Stimulated activated naive CD8-positive, alpha-beta T cell treated with anti-CD3 and anti-CD28 coated beads, Interleukin-15, Interleukin-2, amounts not matched to agents 100 U/mL and 50 U/mL, for 24 hours (primary cell): ENCODE results near the gene GIPC1.

Source experiments
- ATAC-seq: fragments of 150-1000 bp; cut with Tn5 transposase; one replicate; pipeline ENCODE4 v1.10.0; 2021
- DNase-seq: peaks from one replicate; pipeline ENCODE4 v3.0.0; 2021

The GIPC1 gene

GRCh38 chr19:14494411-14494810 is 1.5 kb downstream of the GIPC1 start:
- ATAC-seq, result no peak

DNA sequence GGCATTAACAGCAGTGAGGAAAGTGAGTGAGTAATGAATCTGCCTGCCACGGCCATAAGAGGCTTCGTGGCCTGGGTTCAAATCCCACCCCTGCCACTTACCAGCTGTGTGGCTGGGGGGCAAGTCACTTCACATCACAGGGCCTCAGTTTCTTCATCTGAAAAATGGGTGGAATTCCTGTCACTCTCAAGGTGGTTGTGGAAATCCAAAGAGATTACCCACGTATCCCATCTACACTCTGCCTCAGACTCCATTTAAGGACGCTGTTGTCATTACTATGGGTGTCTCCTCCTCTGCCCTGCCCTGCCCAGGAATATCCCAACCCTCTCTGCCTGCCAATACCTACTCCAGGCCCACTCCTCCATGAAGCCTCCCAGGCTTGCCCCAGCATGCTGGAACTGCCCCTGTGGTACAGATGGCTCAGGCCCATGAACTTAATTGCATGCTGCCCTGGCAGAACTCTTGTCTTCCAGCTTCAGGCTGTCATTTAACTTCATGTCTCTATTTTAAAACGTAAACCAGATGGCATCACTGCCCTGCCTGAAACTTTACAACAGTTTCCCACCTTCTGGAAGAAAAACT is 3.1 kb downstream of the GIPC1 start:
- ATAC-seq (no peak), DNase-seq (no peak)

More at GRCh38 chr19:14494411-14494810, 1.5 kb downstream of the GIPC1 start:
- DNase-seq, result no peak

DNA sequence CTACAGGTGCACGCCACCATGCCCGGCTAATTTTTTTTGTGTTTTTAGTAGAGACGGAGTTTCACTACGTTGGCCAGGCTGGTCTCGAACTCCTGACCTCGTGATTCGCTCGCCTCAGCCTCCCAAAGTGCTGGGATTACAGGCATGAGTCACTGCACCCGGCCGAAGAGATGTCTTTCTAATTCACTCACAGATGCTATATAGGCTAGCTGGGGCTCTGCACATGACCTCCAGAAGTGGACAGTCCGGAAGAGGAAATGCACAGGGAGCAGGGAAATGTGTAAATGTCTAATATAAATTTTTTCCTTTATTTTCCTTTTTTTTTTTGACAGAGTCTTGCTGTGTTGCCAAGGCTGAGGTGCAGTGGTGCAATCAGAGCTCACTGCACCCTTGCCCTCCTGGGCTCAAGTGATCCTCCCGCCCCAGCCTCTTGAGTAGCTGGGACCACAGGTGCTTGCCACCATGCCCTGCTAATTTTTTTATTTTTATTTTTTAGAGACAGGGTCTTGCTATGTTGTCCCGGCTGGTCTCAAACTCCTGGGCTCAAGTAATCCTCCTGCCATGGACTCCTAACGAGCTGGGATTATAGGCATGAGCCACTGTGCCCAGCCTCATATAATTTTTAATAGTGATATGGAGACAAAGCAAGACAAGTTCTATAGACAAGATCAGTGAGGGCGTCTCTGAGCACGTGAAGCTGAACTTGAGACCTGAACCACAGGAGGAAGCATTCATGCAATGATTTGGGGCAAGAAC is 8.4 kb downstream of the GIPC1 start:
- ATAC-seq (no peak), DNase-seq (no peak)

DNA sequence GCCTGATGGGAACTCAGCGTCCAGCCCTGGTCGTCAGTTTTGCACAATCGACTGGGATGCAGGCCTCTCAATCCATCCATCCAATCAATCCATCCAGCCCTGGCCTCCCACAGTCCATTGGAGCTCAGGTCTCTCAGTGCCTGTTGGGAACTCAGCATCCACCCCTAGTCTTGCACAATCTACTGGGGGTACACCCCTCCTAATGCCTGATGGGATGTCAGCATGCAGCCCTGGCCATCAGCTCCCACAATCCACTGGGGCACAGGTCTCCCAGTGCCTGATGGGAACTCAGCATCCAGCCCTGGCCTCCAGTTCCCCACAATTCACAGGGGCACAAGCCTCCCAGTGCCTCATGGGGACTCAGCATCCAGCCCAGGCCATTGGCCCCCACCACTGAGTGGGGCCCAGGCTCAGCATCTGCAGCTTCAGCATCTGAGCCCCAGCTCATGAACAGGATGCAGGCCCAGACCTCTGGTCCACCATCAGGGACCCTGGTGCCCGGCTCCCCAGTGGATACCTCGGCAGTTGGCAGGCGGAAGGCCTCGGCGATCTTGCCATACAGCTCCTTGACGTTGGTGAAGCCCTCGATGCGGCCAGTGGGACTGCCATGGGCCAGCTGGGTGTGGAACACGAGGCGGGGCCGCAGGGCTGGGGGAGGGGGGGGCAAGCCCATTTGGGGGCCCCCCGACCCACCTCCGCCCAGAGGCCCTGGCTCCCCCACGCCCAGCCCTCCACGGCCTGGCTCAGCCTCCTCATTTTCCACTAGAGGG is 13.6 kb downstream of the GIPC1 start:
- ATAC-seq, result no peak
- DNase-seq, result no peak

GRCh38 chr19:14480700-14481079 is 15.2 kb downstream of the GIPC1 start:
- ATAC-seq, result no peak
- no peak for DNase-seq

DNA sequence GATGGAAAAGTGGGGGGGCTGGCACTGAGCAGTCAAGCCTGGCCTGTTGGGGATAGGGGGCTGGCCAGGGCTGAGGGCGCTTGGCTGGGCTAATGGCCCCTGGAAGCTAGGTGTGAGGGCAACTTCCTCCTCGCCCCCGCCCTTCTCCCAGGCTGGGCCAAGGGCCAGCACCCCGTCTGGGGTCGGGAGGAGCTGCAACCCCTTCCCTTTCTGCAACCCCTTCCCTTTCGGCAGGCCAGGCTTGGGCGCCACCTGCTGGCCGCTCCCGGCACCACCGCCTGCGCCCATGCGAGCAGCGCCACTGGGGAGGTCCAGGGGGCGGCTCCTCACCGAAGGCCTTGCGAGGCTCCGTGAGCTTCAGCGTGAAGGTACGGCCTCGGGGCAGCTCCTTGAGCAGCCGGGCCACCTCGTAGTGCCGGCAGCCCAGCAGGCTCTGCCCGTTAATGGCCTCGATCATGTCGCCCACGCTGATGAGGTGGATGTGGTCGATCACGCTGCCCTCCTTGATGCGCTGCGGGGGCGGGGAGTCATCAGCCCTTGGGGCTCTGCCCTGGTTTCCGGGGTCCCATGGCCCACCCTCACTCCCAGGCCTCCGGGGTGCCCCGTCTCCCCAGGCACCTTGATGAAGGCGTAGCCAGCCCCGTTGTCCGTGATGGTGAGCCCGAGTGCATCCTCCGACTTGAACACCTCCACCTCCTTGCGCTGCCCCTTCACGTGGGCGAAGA is 15.8 kb downstream of the GIPC1 start:
- DNase-seq (peak; percentile 84), ATAC-seq (peak; percentile 39)

DNA sequence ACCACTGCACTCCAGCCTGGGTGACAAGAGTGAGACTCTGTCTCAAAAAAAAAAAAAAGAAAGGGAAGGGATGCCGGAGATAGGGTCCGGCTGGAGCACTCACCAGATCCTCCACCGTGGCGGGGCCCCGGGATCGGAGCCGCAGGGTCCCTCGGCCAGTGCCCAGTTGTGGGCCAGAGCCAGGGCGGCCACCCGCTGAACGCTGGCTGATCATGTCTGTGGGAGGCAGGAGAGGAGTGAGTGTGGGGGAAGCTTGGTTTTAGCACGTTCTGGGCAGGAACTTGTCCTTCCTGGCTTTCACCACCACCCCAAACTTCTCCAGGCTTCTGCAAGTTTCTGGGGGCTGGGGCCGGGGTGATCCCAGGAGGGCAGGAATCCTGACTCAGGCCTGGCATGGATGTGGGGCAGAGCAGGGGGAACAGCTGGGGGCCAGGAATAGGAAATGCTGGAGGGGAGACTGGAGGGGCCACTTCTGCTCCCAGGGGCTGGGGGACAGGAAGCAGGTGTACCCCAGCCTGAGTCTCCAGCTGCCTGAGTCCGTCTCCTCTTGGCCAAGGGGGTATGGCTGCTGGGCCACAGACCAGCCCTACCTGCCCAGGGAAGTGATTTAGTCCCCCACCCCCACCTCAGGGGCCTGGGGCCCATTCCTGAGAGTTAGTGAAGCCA is 16.5 kb downstream of the GIPC1 start:
- ATAC-seq (no peak), DNase-seq (no peak)

DNA sequence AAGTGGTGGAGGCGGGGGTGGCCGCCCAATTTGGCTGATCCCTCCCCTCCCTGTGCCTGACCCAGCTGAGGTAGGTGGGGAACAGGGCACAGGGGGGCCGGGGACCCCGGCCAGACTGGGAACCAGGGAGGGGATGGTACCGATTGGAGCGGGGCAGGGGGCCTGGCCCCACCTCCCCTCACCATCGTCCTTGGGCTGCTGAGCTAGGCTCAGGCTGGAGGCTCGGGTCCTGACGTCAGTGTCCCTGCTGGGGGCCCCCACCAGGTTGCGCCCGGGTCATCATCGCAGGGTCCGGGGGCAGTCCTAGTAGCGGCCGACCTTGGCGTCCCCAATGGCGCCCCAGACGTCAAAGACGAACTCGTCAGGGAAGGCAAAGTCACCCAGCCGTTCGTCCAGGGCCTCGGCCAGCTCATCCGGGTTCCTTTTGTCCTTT is 17.8 kb downstream of the GIPC1 start:
- ATAC-seq, result no peak
- no peak for DNase-seq

GRCh38 chr19:14477418-14478112 is 18.4 kb downstream of the GIPC1 start:
- no peak for ATAC-seq
- DNase-seq, result no peak

GRCh38 chr19:14476673-14477401 is 19.1 kb downstream of the GIPC1 start:
- DNase-seq, result peak; percentile 31
- ATAC-seq, result no peak

GRCh38 chr19:14476327-14476672 is 19.6 kb downstream of the GIPC1 start:
- DNase-seq, result no peak

GRCh38 chr19:14475251-14476073 is 20.5 kb downstream of the GIPC1 start, which contains the start of gene PTGER1:
Gene PTGER1, minus strand, starts transcription at chr19:14475354. Its CDS starts 1,034 bp downstream, at chr19:14474320.
- peak; percentile 62 for DNase-seq
- ATAC-seq, result peak; percentile 71

More at GRCh38 chr19:14476327-14476672, 19.6 kb downstream of the GIPC1 start:
- no peak for ATAC-seq

GRCh38 chr19:14474827-14475226 is 21.1 kb downstream of the GIPC1 start:
- ATAC-seq, result no peak
- DNase-seq, result no peak

GRCh38 chr19:14473978-14474578 is 21.8 kb downstream of the GIPC1 start:
- ATAC-seq, result no peak
- no peak for DNase-seq

DNA sequence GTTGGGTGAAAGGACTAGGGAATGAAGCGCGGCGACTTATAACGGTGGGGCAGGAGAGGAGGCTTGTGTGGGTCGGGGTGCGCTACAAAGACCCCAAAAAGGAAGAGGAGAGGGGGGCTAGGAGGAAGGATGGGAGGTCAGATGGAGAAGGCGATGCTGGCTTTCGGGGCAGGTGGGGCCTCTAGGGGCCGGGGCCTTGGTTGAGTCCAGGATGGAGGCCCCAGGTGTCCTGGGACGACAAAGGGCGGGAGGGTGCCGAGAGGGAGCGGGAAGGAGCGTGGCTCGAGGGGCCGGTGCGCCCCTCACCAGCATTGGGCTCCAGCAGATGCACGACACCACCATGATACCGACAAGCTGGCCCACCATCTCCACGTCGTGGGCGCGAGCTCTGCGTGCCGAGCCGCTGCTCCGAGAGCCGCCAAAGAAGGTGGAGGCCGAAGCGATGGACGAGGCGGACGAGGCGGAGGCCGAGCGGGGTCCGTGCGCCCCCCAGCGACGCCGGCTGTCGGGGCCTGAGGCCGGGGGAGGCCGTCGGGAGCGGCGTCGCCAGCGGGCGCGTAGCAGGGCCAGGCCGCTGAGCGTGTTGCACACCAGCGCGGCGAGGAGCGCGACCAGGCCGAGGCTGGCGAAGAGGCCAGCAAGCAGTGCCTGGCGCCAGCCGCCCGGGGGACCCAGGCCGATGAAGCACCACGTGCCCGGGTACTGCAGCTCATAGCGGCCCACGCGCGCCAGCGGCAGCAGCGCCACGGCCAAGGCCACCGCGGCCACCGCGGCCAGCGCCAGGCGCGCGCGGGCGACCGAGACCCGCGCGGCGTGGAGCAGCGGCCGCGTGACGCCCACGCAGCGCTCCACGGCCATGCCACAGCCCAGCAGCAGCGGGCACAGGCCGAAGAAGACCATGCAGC is 22.6 kb downstream of the GIPC1 start:
- DNase-seq, result peak; percentile 35
- ATAC-seq, result no peak

DNA sequence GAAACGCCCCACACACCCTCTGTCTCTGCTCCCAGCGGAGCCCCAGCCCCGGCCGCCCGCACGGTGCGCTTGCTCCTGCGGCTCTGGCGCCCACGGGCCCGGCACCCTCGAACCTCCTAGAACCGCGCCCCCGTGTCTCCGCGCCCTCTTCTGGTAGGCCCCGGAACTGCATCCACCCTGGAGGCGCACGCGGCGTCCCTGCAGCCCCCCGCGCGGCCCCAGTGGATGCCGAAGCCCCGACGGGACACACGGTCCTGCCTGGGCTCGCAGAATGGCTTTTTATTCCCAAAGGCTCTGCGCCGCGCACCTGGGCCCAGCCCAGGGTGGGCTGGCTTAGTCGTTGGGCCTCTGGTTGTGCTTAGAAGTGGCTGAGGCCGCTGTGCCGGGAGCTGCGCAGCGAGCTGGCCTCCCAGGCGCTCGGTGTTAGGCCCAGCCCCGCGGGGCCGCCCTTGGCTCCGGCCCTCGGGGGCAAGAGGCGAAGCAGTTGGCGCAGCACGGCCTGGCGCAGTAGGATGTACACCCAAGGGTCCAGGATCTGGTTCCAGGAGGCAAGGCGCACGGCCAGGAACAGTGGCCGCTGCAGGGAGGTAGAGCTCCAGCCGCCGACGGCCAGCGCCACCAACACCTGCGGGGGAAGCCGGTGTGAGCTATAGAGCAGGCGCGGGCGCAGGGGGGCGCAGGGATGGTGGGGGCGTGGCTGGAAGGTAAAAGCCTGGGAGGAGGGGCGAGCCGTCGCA is 23.6 kb downstream of the GIPC1 start:
- DNase-seq (peak; percentile 95), ATAC-seq (peak; percentile 55)

DNA sequence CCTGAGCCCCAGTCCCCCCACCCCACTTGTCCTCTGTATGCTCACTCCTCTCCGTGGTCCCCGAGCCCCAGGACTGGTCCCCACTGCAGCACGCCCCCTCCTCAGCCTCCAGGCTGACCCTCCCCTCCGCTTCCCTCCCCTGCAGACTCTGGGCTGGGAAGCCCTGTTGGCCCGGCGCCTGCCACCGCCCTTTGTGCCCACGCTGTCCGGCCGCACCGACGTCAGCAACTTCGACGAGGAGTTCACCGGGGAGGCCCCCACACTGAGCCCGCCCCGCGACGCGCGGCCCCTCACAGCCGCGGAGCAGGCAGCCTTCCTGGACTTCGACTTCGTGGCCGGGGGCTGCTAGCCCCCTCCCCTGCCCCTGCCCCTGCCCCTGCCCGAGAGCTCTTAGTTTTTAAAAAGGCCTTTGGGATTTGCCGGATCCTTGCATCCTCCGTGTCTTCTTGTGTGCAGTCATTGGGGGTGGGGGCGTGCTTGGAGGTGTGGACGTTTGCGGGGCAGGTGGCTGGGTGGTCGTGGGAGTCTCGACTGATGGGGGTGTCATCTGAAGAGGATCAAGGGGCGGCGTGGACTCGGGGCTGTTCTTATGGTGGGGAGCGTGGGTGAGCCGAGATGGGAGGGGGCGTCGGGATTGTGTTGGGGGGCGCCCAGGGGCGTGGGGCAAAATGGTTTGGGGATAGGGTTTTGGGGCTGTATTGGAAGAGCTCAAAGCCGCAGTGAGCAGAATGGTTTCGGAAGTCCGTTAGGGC is 24.3 kb downstream of the GIPC1 start:
- ATAC-seq, result no peak
- no peak for DNase-seq
